GM18519 (cell line): ENCODE results near the gene TH.

Source experiments
- ATAC-seq: cut with Tn5 transposase; IDR thresholded peaks from one replicate; pipeline ENCODE4 v1.9.1; 2021; ENCODE audit warnings: mild to moderate bottlenecking, moderate library complexity; ENCODE audit not compliant: unreplicated experiment, low FRiP score

Gene TH

GRCh38 chr11:2115308-2115707, 56.3 kb downstream of the TH start:
- no peak for ATAC-seq

- no peak for ATAC-seq
Observed at GRCh38 chr11:2114430-2115241, 57.0 kb downstream of the TH start.
